Upper lobe of left lung (tissue), 4 donors: ENCODE data around the gene XKR7.

Source experiments
- CTCF ChIP-seq, 6 experiments: fragments of 450-650 bp in 4 of 6; fragments of 200-600 bp in 2 of 6; sonication (generic) in 2 of 6; IDR thresholded peaks; one replicate each; pipeline ENCODE4 v1.5.1; 2016 to 2019; ENCODE audit warnings: antibody characterized with exemption in 6 of 6
- POLR2AphosphoS5 ChIP-seq, 2 donors: sonication (generic); formaldehyde crosslinking; IDR thresholded peaks; one replicate each; pipeline ENCODE4 v1.5.1; 2017; ENCODE audit warnings: antibody characterized with exemption in 2 of 2

- TF ChIP-seq CTCF (IDR thresholded peaks at IDR 0.05) (no peak), POLR2AphosphoS5 (IDR thresholded peaks at IDR 0.05) (no peak)
These were observed 11.9 kb downstream of the XKR7 start for GRCh38 chr20:31979713-31980426.
